GM18858 (cell line): ENCODE measurements around the gene SLC35B2.

Experiments used
- ATAC-seq: cut with Tn5 transposase; IDR thresholded peaks from one replicate; pipeline ENCODE4 v1.9.1; 2021; ENCODE audit not compliant: unreplicated experiment

The SLC35B2 gene

GRCh38 chr6:44257025-44257752, at the start of gene SLC35B2:
Gene SLC35B2 (minus strand): TSS chr6:44257528. CDS start chr6:44257410, 118 bp downstream.
- ATAC-seq: peak; percentile 27

GRCh38 chr6:44306710-44307109, 49.4 kb upstream of the SLC35B2 start:
- no peak for ATAC-seq

DNA sequence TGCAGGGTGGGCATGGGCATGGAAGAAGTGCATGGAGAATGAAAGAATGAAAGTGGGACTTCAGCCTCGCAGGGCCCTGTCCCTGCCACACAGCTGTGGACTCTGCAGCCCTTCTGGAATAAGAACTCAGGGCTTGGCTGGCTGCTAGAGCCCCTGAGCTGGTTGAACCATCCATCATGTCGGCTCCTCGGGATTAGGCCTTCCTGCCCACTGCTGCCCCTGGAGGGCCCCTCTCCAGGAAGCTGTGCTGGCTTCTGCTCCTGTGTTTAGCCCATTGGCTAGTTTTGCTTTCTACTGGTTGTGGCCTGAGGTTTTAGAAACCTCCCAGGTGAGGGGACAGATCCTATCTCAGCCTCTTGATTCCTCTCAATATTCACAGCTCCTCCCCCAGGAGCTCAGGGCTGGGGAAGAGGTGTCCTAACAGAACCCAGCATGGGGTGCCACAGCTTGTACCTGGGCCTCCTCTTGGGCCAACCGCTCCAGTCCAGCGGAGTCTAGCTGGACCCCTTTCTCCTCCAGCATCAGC, 47.9 kb upstream of the SLC35B2 start:
- no peak for ATAC-seq

GRCh38 chr6:44304282-44305199, 47.2 kb upstream of the SLC35B2 start:
- no peak for ATAC-seq

- ATAC-seq: no peak
These were observed 46.5 kb upstream of the SLC35B2 start for GRCh38 chr6:44303842-44304241.

DNA sequence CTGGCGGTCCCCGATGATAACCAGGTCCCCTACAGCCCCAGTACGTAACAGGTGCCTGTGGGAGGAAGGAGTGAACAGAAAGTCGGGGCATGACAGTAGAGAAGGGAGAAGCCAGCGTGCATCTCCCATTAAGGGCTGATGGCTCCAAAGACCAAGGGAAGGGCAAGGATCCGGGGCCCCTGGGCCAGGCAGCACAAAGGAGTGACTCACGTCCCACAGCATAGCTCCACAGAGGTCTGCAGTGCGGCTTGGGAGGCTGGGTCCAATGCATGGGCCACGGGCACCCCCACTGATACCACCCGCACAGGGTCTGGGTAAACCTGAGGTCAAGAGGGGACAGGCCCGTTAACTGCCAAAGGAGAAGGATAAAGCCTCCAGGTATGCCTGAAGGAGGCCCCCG, 45.5 kb upstream of the SLC35B2 start:
- no peak for ATAC-seq

- no peak for ATAC-seq
These were observed 44.6 kb upstream of the SLC35B2 start for GRCh38 chr6:44301782-44302564.

GRCh38 chr6:44301106-44301505, 43.8 kb upstream of the SLC35B2 start:
- no peak for ATAC-seq

GRCh38 chr6:44300292-44300823, 43.0 kb upstream of the SLC35B2 start:
- no peak for ATAC-seq

DNA sequence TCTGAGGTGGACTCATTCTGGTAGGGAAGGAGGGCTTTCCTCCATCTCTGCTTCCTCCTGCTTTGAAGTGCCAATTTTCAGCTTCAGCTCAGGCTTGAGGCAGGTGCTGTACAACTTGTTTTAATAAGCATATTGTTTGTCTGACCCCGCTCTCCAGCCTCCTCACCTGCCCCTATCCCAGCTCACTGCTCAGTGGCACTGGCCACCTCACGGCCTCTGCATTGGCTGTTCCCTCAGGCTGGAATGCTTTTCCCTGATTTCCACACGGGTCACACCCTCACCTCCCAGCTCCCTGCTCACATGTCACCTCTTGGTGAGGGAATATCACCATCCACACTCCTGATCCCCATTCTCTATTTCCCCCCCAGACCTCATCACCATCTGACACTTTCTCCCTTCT, 41.5 kb upstream of the SLC35B2 start:
- ATAC-seq: no peak

GRCh38 chr6:44298055-44298803, 40.9 kb upstream of the SLC35B2 start:
- no peak for ATAC-seq

GRCh38 chr6:44297063-44298038, 40.0 kb upstream of the SLC35B2 start:
- ATAC-seq: no peak

DNA sequence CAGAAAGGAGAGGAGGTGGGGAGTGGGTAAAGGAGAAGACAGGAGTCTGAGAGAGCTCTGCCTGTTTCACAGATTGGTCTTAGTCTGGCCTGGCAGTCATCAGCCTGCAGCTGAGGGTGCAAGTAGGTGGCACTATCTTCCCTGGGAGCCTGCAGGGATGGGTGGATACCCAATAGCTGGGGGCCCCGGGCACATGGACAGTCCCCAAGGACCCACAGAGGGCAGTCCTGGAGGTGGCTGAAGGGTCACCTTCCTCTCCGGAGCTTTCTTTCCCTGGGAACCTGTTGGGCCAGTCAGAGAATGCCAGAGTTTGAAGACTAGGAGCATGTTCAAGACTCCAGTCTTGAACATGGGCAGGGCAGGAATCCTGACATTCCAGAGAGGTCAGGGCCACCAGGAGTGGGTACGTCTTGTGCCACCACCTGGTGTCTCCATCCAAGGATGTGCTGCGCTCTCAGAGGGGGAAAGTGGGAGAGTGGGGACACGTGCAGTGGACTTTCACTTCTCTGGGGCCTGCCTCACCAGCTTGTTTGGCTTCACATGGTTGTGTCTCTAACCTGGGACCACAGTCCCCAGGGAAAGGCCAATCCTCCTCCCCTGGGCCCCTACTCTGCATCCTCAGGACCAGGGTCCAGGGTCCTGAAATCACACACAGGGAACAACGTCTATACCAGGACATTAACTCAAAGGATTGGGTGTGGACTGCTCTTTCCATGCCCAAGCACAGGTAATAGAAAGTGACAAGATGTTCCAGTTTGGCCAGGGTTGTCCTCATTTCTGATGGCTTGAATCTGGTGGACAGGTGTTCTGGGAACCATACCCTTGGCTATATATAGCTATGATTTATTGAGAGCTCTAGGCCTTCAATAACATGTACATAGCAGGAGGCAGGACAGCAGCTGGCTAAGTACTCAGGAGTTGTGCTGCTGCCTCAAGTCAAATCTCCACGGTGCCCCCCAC, 37.8 kb upstream of the SLC35B2 start:
- ATAC-seq: no peak

- no peak for ATAC-seq
These were observed 35.5 kb upstream of the SLC35B2 start for GRCh38 chr6:44292661-44293365.

DNA sequence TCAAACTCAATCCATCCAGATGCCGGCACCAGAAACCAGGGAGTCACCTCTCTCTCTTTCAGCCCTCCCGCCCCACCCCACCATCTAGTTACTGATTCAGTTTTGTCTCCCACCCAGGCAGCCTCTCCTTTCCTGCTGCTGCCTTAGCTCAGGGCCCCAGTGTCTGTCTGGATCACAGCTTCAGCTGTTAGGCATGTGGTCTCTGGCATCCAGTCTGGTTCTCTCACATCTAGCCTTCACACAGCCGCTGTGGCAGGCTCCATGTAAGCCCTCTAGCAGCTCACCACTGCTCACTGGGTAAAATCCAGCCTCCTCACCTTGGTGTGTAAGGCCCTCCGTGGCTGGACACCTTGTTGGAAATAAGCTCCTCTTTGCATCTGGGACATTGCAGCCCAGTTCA, 34.5 kb upstream of the SLC35B2 start:
- ATAC-seq: no peak

DNA sequence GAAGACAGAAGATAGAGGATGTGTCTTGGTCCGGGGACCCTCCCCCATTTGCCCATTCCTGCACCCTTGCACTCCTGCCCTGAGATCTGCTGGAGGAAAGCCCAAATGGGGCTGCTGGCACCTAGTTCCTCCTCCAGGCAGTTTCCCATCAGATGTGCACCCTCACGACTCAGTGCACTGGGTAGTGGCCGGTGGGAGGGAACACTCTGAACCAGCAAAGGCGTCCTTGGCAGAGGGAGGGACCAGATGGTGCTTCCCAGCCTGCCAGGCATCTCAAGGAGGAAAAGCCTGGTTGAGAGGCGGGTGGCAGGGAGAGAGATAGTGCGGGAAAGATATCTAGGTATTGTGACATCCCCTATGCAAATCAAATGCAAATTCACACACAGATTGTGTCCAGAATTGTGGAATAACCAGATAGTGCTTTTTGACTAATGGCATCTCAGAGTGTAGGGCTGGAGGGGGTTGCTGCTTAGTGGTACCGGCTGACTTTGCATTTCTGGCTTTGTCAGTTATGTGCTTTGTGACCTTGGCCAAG, 32.5 kb upstream of the SLC35B2 start:
- ATAC-seq: no peak

GRCh38 chr6:44286747-44287146, 29.4 kb upstream of the SLC35B2 start:
- ATAC-seq: no peak
